ENCODE results near the gene SYNPO2L. TPM values are rescaled to one million over a fixed set of nuclear protein-coding genes. Genes with fewer than 3 reads are reported as not detected.
A peak's percentile ranks its signal among the peaks of the same experiment; 100 is the strongest.

The SYNPO2L gene
- total RNA-seq, 1 experiment from 2014 or later, result not detected

DNA sequence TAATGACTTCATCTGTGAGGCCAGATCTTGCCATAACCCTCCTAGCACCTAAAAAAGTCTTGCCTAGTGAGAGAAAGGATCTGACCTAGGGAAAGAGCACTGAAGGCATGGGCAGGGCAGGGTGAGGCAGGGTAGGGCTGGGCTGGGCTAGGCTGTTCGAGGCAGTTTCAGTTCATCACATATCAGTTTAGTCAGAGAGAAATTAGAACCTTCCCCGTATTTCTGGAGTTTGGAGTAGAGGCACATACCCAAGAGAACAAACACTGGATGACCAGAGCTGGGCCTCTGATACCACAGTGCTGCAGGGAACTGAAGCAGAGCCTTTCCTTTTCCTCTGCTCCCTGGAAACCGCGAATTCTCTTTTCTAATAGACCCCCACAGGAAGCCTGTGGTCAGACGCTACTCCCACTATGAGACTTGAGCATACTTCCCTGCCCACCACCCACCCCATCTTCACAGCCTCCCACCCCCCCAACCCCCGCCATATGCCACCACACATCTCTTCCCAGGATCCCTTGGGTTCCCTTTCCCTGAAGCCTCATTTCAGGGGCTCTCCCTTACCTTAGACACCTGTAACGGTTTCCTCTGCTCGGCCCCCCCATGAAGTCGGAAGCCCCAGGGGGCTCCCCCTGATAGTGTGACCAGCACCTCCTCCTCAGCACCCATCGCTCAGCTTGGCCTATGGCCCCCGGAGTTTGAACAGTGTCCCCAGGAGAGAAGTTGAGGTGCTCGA lies 406 bp downstream of the SYNPO2L start:
- Mint-ChIP-seq H3K9me3 (ENCODE audit: unreplicated experiment) (no peaks in the 10 kb centered on the region), H3K4me1 (ENCODE audit: insufficient read depth, unreplicated experiment) (no peaks in the 10 kb centered on the region), H3K27ac (ENCODE audit: low read depth, unreplicated experiment) (no peak overlapping the region), H3K4me3 (ENCODE audit: unreplicated experiment) (no peak overlapping the region), H3K36me3 (ENCODE audit: insufficient read depth, unreplicated experiment) (no peaks in the 10 kb centered on the region), H3K27me3 (ENCODE audit: insufficient read depth, unreplicated experiment) (no peaks in the 10 kb centered on the region)
- TF ChIP-seq, protein P1, sequence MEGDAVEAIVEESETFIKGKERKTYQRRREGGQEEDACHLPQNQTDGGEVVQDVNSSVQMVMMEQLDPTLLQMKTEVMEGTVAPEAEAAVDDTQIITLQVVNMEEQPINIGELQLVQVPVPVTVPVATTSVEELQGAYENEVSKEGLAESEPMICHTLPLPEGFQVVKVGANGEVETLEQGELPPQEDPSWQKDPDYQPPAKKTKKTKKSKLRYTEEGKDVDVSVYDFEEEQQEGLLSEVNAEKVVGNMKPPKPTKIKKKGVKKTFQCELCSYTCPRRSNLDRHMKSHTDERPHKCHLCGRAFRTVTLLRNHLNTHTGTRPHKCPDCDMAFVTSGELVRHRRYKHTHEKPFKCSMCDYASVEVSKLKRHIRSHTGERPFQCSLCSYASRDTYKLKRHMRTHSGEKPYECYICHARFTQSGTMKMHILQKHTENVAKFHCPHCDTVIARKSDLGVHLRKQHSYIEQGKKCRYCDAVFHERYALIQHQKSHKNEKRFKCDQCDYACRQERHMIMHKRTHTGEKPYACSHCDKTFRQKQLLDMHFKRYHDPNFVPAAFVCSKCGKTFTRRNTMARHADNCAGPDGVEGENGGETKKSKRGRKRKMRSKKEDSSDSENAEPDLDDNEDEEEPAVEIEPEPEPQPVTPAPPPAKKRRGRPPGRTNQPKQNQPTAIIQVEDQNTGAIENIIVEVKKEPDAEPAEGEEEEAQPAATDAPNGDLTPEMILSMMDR (IDR thresholded peaks at IDR 0.05; ENCODE audit: unreplicated experiment), result no peak
- ChIA-PET CTCF (interaction anchor here (1.2 kb wide), 1 partner anchor 126 kb away, joined by 4 read pairs; no protein-coding TSS in a partner anchor), POLR2A (no interaction called here)
- DNase-seq (ENCODE audit: unreplicated experiment), result no peak
- BruUV-seq (replicated peaks), result no TSS peak
- intact Hi-C loops (cut with micrococcal nuclease), result no loop called here

DNA sequence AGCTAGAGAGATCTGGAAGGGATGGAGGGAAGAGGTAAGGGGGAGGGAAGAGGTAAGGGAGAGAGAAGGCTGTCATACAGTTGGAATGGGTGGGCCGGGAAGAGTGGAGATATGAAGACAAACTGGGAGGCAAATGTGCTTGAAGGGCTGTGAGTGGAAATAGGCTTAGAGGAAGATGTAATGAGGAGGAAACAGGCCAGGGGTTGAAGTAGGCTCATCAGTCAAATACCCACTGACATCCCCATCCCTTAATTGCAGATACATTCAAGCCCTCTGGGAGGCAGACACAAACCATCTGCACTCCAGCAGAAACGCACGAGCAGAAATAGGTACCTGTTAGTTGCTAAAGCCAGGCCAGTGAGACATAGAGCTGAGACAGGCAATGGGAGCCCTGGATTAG lies 2.1 kb downstream of the SYNPO2L start:
- H3K4me3 Mint-ChIP-seq (ENCODE audit: unreplicated experiment), result no peak overlapping the region
- no peaks in the 10 kb centered on the region for H3K36me3 Mint-ChIP-seq (ENCODE audit: insufficient read depth, unreplicated experiment)
- DNase-seq (ENCODE audit: unreplicated experiment), result peak; percentile 18
- H3K27ac Mint-ChIP-seq (ENCODE audit: low read depth, unreplicated experiment), result no peak overlapping the region
- H3K4me1 Mint-ChIP-seq (ENCODE audit: insufficient read depth, unreplicated experiment), result no peaks in the 10 kb centered on the region
- ChIA-PET CTCF (no interaction called here), POLR2A (no interaction called here)
- H3K9me3 Mint-ChIP-seq (ENCODE audit: unreplicated experiment), result no peaks in the 10 kb centered on the region
- intact Hi-C loops (cut with micrococcal nuclease), result no loop called here
- no TSS peak for BruUV-seq (replicated peaks)
- TF ChIP-seq, protein P1 (IDR thresholded peaks at IDR 0.05; ENCODE audit: unreplicated experiment), result no peak
- H3K27me3 Mint-ChIP-seq (ENCODE audit: insufficient read depth, unreplicated experiment), result no peaks in the 10 kb centered on the region

DNA sequence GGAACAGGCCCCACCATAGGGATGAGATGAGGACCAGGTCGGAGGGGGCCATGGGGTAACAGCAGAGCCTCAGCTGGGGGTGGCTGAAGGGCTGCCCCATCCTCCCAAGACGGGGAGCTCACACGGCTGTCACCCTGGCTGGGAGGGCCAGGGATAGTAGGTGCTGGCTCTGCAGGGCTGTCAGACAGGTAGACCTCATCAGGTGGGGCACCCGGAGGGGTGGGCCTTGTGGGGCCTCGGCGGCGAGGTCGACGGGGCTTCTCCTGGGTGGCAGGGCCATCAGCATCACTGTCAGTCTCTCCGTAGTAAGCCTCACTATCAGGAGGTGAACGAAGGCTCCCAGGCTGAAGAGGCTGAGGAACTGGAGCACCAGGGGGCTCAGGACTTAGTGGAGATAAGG lies 2.6 kb downstream of the SYNPO2L start:
- Mint-ChIP-seq H3K9me3 (ENCODE audit: unreplicated experiment) (no peaks in the 10 kb centered on the region), H3K4me3 (ENCODE audit: unreplicated experiment) (no peak overlapping the region), H3K36me3 (ENCODE audit: insufficient read depth, unreplicated experiment) (no peaks in the 10 kb centered on the region), H3K4me1 (ENCODE audit: insufficient read depth, unreplicated experiment) (no peaks in the 10 kb centered on the region), H3K27ac (ENCODE audit: low read depth, unreplicated experiment) (no peak overlapping the region), H3K27me3 (ENCODE audit: insufficient read depth, unreplicated experiment) (no peaks in the 10 kb centered on the region)
- no TSS peak for BruUV-seq (replicated peaks)
- DNase-seq (ENCODE audit: unreplicated experiment), result no peak
- ChIA-PET CTCF (no interaction called here), POLR2A (no interaction called here)
- intact Hi-C loops (cut with micrococcal nuclease), result no loop called here
- TF ChIP-seq, protein P1 (IDR thresholded peaks at IDR 0.05; ENCODE audit: unreplicated experiment), result no peak

DNA sequence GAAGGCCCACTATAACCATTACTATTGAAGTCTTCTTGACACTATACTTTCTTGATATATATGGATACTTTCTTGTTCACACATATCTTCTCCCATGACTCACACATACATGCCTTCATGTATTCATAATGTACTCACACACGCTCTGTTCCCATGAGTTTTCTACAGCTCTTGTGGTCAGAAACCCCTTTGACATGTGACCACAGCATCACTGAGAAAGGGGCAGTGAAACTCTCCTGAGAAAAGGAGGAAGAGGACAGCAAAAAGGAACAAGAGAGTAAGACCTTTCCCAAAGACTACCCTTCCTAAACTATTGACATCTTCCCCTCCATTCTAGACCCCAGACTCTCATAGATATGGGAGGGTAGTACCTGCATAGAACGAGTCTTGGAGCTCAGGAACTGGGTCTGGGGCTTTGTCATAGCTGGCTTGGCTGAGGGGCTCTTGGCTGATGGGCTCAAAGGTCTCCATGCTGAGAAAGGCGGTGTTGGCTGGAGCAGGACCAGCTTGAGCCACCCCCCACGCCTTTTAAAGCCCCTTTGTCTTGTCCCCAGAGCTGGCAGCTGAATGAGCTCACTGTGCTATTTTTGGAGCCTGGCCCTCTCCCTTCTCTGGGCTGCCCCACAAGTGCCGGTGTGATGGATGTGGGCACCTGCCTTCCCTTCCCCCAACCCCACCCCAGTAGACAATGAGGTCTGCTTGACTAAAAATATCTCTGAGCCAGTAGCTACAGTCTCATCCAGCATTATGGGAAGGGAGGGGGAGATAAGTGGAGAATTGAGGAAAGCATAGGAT lies 5.1 kb downstream of the SYNPO2L start:
- intact Hi-C loops (cut with micrococcal nuclease), result no loop called here

More for the DNA sequence above, 5.1 kb downstream of the SYNPO2L start:
- Mint-ChIP-seq H3K27ac (ENCODE audit: low read depth, unreplicated experiment) (no peak overlapping the region), H3K4me3 (ENCODE audit: unreplicated experiment) (no peak overlapping the region), H3K9me3 (ENCODE audit: unreplicated experiment) (no peaks in the 10 kb centered on the region), H3K27me3 (ENCODE audit: insufficient read depth, unreplicated experiment) (no peaks in the 10 kb centered on the region), H3K4me1 (ENCODE audit: insufficient read depth, unreplicated experiment) (no peaks in the 10 kb centered on the region), H3K36me3 (ENCODE audit: insufficient read depth, unreplicated experiment) (no peaks in the 10 kb centered on the region)
- TF ChIP-seq, protein P1 (IDR thresholded peaks at IDR 0.05; ENCODE audit: unreplicated experiment), result no peak
- no peak for DNase-seq (ENCODE audit: unreplicated experiment)
- no TSS peak for BruUV-seq (replicated peaks)
- POLR2A ChIA-PET, result no interaction called here
- CTCF ChIA-PET, result interaction anchor here (0.5 to 2.6 kb wide), 4 partner anchors 120 to 485 kb away, joined by 3 to 12 read pairs (median 4); no protein-coding TSS in a partner anchor

Measured in MCF 10A (cell line).